COR-L47 (cell line): ENCODE data around the gene SCN3B.
A peak's percentile ranks its signal among the peaks of the same experiment; 100 is the strongest.

Source experiments
- DNase-seq: peaks from one replicate; lab custom pipeline; 2025; lab: John Stamatoyannopoulos, UW

Gene SCN3B

GRCh38 chr11:123653827-123654565 is 428 bp downstream of the SCN3B start:
- DNase-seq: peak; percentile 33

- DNase-seq: no peak
Measured at GRCh38 chr11:123653483-123653826, 969 bp downstream of the SCN3B start.

GRCh38 chr11:123652599-123652998 is 1.8 kb downstream of the SCN3B start:
- DNase-seq: no peak

GRCh38 chr11:123650901-123651300 is 3.5 kb downstream of the SCN3B start:
- no peak for DNase-seq

- no peak for DNase-seq
Measured at GRCh38 chr11:123645286-123645975, 9.0 kb downstream of the SCN3B start.

- DNase-seq: no peak
Measured at GRCh38 chr11:123642435-123642834, 12.0 kb downstream of the SCN3B start.

- DNase-seq: no peak
Measured at GRCh38 chr11:123641495-123641840, 13.0 kb downstream of the SCN3B start.

GRCh38 chr11:123640677-123641494 is 13.5 kb downstream of the SCN3B start:
- peak; percentile 5 for DNase-seq

- DNase-seq: no peak
Measured at GRCh38 chr11:123640029-123640428, 14.4 kb downstream of the SCN3B start.

GRCh38 chr11:123630126-123630608 is 24.3 kb downstream of the SCN3B start:
- DNase-seq: no peak

GRCh38 chr11:123628936-123629683 is 25.3 kb downstream of the SCN3B start:
- no peak for DNase-seq

GRCh38 chr11:123624974-123625373 is 29.4 kb downstream of the SCN3B start:
- no peak for DNase-seq

- DNase-seq: no peak
Measured at GRCh38 chr11:123622576-123622975, 31.8 kb downstream of the SCN3B start.

- no peak for DNase-seq
Measured at GRCh38 chr11:123616505-123617198, 37.8 kb downstream of the SCN3B start.

- no peak for DNase-seq
Measured at GRCh38 chr11:123611698-123612097, 42.7 kb downstream of the SCN3B start.

- no peak for DNase-seq
Measured at GRCh38 chr11:123608945-123609344, 45.5 kb downstream of the SCN3B start.

GRCh38 chr11:123608371-123608770 is 46.1 kb downstream of the SCN3B start:
- no peak for DNase-seq

- no peak for DNase-seq
Measured at GRCh38 chr11:123607781-123608180, 46.6 kb downstream of the SCN3B start.

- no peak for DNase-seq
Measured at GRCh38 chr11:123603666-123604065, 50.8 kb downstream of the SCN3B start.

GRCh38 chr11:123601743-123602142 is 52.7 kb downstream of the SCN3B start:
- no peak for DNase-seq

- no peak for DNase-seq
Measured at GRCh38 chr11:123601136-123601535, 53.3 kb downstream of the SCN3B start.
